Activated gamma-delta T cell treated with Interleukin-2 at 50 U/mL for 16 hours (primary cell): ENCODE results near the gene KLHL11.
A peak's percentile ranks its signal among the peaks of the same experiment; 100 is the strongest.
"Not testable (repeated sequence)": the region's sequence is repeated elsewhere in the genome, so short reads cannot be mapped to it uniquely, and the experiment has no call there.

Experiments used
- DNase-seq: peaks from one replicate; pipeline ENCODE4 v3.0.0-alpha.2; 2020

Gene KLHL11

GRCh38 chr17:41882756-41883155 lies 17.5 kb upstream of the KLHL11 start:
- no peak for DNase-seq

GRCh38 chr17:41880130-41880529 lies 14.9 kb upstream of the KLHL11 start:
- no peak for DNase-seq

GRCh38 chr17:41874293-41874670 lies 9.1 kb upstream of the KLHL11 start:
- DNase-seq, result not testable (repeated sequence)

GRCh38 chr17:41873559-41874292 lies 8.5 kb upstream of the KLHL11 start:
- DNase-seq, result no peak

GRCh38 chr17:41871789-41872188 lies 6.6 kb upstream of the KLHL11 start:
- no peak for DNase-seq

GRCh38 chr17:41870627-41871026 lies 5.4 kb upstream of the KLHL11 start:
- no peak for DNase-seq

GRCh38 chr17:41870097-41870496 lies 4.9 kb upstream of the KLHL11 start:
- no peak for DNase-seq

- no peak for DNase-seq
Measured at GRCh38 chr17:41869426-41869825, 4.2 kb upstream of the KLHL11 start.

- DNase-seq, result no peak
Measured at GRCh38 chr17:41868568-41868967, 3.3 kb upstream of the KLHL11 start.

GRCh38 chr17:41865596-41865893 lies 322 bp upstream of the KLHL11 start:
- no peak for DNase-seq

GRCh38 chr17:41864498-41864835 lies 756 bp downstream of the KLHL11 start:
- DNase-seq, result no peak

GRCh38 chr17:41863074-41863848 lies 2.0 kb downstream of the KLHL11 start:
- peak; percentile 9 for DNase-seq

GRCh38 chr17:41860254-41860931 lies 4.8 kb downstream of the KLHL11 start:
- no peak for DNase-seq

GRCh38 chr17:41851382-41851781 lies 13.8 kb downstream of the KLHL11 start:
- not testable (repeated sequence) for DNase-seq

- DNase-seq, result no peak
Measured at GRCh38 chr17:41849251-41849990, 15.8 kb downstream of the KLHL11 start.

- DNase-seq, result no peak
Measured at GRCh38 chr17:41848788-41849187, 16.4 kb downstream of the KLHL11 start.

- no peak for DNase-seq
Measured at GRCh38 chr17:41844971-41845370, 20.3 kb downstream of the KLHL11 start.

- not testable (repeated sequence) for DNase-seq
Measured at GRCh38 chr17:41840781-41841180, 24.4 kb downstream of the KLHL11 start.

GRCh38 chr17:41839448-41839847 lies 25.8 kb downstream of the KLHL11 start:
- not testable (repeated sequence) for DNase-seq

GRCh38 chr17:41837761-41838538 lies 27.3 kb downstream of the KLHL11 start, which contains the start of gene KLHL10:
KLHL10 (plus strand) TSS chr17:41837825; CDS start chr17:41837933, 108 bp downstream.
- no peak for DNase-seq

GRCh38 chr17:41836550-41837196 lies 28.6 kb downstream of the KLHL11 start:
- no peak for DNase-seq
